ENCODE data around the gene SAE1.
A peak's percentile ranks its signal among the peaks of the same experiment; 100 is the strongest.

SAE1 gene

DNA sequence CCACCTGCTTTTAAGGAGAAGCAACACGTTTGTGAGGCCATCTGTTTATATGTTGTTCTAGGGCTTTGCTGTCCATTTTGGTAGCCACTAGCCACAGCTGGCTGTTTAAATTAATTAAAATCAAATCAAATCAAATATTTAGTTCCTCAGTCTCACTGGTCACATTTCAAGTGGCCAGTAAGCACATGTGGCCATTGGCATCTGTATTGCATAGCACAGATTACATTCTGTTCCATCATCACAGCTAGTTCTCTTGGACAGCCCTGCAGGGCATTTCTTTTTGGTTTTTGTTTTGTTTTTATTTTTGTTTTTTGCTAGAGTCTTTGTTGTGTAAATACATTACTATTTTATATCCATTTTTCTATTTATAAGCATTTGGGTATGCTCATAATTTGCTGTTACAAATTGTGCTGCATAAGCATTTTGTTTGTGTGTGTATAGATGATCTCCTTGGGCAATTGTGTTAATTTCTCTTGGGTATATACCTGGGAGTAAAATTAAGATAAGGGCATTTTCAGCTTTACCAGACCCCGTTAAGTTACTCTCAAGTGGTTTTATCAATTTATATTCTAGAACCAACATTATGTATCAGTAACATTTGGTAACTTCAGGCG lies 31.3 kb downstream of the SAE1 start:
- DNase-seq (ENCODE audit: low read depth), result no peak

DNA sequence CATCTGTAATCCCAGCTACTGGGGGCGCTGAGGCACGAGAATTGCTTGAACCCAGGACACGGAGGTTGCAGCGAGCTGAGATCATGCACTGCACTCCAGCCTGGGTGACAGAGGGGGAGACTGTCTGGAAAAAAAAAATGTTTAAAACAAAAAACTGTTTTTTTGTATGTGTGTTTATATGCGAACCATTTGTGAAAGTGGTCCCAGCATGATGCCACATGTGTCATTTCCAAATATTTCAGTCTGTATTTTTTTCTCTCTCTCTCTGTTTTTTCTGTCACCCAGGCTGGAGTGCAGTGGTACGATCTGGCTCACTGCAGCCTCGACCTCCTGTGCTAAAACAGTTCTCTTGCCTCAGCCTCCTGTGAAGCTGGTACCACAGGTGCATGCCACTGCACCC lies 37.4 kb downstream of the SAE1 start:
- DNase-seq (ENCODE audit: low read depth), result no peak

DNA sequence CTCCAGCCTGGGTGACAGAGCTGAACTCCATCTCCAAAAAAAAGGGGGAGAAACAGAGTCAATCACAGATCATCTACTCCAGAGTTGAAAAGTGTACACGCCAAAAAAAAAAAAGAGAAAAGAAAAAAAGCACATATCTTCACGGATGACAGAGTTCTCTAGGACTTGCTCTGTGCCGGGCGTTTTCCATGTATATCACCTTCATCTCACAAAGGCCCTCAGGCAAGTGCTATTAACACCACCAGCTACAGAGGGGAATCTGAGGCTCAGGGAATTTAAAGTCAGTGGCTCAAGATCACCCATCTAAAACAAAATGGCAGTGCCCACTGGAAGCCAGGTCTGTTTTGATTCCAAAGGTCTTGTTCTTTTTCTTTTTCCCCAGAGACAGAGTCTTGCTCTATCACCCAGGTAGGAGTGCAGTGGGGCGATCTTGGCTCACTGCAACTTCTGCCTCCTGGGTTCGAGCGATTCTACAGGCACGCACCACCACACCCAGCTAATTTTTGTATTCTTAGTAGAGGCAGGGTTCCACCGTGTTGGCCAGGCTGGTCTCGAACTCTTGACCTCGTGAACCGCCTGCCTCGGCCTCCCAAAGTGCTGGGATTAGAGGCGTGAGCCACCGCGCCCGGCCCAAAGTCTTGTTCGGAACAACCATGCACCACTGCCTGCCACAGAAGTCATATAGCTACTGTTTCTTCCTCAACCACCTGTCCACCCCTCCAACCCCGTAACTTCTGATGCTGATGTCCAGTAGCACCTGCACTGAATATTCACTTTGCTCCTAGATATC lies 42.2 kb downstream of the SAE1 start:
- no peak for DNase-seq (ENCODE audit: low read depth)

DNA sequence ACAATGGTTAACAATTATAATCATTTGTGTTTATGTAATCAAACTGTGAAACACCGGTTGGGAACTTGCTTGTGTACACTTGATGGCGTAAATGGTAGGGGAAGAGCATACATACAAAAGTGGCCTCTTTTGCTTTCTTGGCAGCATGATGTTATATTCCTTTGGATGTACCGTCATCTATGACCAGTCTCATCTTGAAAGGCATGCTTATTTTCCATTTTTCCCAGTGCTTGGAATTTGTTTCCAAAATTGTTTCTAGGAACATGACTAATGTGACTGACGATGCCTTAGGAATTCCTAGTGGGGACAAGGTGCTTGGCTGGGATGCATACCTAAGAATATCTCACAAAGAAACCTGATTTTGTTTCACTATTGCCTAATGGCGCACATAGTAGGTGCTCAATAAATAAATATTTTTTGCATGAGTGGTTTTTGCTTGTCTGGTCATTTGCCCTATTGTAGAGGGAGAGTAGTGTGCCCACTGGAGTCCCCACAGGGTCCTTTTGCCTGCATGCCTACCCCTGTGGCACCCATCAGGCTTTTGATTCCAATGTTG lies 45.5 kb downstream of the SAE1 start:
- DNase-seq (ENCODE audit: low read depth), result no peak

DNA sequence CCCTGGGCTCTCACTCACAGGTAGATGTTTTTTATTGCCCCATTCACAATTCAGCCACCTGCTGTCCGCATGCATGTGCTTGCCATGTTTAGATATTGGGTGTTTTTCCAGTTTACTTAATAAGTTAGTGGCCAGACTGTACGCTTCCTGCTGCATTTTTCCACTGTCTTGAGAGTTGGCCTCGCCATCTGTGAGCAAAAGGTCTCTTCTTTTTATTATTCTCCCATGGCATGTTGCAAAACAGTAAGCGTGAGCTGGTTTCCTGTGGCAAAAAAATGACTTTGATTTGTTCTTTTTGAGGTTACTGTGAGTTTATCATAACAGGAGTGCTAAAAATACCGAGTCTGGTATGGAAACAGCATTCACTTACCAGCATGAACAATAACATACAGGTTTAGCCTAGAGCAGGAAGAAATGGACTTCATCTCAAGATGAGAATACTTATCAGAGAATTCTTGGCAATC lies 46.0 kb downstream of the SAE1 start:
- DNase-seq (ENCODE audit: low read depth), result peak; percentile 33

DNA sequence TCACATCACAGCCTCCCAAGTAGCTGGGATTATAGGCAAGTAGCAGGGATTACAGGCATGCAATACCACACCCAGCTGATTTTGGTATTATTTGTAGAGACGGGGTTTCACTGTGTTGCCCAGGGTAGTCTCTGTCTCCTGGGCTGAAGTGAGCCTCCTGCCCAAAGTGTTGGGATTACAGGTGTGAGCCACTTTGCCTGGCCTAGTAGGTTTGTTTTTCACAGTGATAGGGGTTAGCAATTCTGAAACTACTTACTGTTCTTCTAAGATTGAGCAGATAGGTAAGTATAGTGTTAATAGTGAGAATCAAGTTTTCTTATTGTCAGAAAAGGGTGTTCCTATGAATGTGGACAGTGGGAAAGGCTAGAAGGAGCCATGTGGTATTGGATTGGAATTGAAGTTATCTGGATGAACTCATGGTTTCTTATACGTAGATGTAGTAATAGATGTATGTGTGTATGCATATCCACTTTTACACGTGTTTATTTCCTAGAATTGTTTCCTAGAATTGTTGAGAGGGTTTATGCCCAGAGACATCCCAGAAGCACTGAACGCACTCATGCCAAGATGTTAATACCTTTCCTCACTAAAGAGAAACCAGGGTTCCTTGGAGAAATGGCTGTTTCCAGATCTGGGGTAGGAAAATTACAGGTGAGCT lies 49.1 kb downstream of the SAE1 start:
- DNase-seq (ENCODE audit: low read depth), result no peak

DNA sequence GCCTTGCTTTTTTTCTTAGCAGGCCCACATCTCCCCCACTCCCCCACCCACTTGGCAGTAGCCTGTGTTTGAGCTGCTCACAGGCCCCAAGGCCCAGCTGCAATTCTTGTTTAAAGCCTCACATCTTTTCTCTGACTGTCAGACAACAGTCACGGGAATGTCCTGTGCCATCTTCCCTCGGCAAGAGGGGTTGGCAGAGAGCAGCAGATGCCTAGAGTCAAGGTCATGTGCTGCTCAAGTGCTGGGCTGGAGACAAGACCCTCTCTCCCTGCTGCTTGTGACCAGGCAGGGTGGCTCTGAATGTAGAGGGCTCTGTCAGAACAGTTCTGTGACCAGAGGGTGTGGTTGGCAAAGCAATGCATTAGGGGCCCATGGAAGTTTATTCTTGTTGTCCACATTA lies 53.0 kb downstream of the SAE1 start:
- DNase-seq (ENCODE audit: low read depth), result no peak

DNA sequence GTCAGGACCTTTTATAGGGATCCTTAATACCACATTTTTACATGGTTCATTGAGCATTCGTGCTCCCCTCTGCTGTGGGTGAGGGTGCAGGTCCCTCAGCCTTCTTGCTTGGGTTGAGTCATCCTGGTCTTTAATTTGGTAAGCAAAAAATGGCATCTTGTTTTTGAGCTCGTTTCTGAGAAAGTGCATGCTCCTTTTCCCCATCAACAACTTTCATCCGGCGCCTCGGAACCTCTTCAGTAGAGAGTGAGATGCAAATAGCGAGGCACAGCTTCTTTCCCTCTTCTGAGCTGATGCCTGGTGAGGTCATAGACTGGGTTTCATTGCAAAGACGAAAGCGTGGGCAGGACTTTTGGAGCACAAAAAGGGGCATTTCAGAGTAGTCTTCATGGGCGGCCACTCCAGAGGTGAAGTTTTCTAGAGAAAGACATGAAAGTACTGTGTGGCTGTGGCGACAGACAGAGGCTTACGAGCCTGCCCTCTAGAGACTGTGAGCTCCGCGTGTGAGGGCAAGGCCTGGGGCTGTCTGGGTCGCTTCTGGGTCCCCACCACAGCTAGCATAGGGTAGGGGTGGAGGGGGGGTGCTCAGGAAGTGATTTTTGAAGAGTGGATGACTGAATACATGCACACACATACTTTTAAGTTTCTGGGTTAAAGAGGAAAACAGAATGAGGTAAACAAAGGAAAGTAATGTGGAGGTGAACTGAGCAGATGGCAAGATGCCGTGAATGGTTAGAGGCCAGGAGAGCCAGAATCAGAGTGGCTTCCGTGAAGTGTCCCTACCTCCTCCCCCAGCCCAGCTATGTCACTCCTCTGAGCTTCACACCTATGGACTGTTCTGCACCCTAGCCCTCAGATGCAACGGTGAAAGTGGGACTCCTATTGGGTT lies 56.1 kb downstream of the SAE1 start:
- peak; percentile 67 for DNase-seq (ENCODE audit: low read depth)

DNA sequence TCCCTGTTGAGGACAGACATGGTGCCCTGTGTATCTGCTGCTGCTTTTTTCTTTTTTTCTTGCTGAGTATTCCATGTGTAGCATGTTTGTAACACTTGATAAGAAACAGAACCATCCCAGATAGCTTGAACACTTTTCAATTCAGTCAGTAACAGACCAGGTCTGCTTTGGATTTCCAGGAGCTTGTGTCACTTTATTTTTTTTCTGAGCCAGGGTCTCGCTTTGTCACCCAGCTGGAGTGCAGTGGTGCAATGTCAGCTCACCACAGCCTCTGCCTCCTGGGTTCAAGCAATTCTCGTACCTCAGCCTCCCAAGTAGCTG lies 56.7 kb downstream of the SAE1 start:
- no peak for DNase-seq (ENCODE audit: low read depth)

DNA sequence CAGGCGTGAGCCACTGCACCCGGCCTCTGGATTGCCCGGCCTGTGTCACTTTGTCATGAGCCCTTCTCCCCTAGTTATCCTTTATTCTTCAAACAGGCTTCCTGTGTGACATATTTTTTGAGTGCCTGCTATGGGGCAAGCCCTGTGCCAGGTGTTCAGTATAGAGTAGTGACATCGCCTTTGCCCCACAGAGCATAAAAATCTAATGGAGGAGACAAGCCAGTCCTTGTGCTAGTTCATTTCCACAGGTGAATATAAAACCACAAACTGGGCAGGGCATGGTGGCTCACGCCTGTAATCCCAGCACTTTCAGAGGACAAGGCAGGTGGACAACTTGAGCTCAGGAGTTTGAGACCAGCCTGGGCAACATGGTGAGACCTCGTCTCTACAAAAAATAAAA lies 57.2 kb downstream of the SAE1 start:
- no peak for DNase-seq (ENCODE audit: low read depth)

DNA sequence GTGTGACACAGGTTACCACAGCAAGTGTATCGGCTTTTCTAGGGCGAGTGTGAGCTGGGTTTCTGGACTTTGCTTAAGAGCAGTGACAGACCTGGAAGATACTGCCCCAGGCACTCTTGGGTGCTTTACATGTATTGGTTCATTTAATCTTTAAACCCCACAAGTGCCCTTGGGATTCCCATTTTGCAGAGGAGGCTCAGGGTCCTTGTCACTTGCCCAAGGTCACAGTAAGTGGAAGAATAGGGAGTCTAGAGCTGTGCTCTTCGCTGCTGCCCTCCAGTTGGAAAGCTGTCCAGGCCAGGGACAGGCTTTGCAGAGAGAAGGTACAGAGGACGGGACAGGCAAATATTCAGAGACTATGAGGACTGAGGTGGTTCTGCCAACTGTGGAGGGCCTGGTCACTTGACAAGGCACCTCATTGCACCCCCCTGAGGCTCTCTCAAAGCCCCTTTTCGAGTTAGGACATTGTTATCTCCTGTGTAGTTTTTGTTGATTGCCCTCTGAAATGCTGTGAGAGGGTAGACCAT lies 57.9 kb downstream of the SAE1 start:
- DNase-seq (ENCODE audit: low read depth), result no peak

DNA sequence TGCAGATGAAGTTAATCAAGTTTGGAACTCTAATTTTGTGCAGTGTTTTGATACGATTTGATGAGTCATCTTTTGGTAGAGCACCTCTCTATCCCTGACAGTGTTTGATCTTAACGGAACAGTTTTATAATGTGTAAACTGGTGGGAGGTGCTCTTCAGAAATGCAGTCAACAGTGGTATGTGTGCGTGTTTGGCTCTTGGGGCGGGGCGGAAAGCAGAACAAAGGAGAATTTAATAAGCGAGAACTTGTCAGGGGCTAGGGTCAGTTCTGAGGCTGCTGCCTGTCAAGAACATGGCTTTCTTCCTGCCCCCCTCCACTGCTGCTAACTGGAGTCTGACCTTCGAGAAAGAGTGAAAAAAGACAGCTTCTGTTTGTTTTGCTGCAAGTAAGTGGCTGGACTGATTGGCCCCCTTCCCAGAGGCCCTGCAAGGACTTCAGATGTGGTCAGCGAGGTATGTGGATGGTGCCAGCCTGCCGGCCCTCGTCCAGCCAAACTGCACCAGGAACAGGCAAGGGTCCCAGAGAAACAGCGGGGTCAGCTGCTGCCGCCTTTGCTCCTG lies 59.6 kb downstream of the SAE1 start:
- DNase-seq (ENCODE audit: low read depth), result peak; percentile 34

DNA sequence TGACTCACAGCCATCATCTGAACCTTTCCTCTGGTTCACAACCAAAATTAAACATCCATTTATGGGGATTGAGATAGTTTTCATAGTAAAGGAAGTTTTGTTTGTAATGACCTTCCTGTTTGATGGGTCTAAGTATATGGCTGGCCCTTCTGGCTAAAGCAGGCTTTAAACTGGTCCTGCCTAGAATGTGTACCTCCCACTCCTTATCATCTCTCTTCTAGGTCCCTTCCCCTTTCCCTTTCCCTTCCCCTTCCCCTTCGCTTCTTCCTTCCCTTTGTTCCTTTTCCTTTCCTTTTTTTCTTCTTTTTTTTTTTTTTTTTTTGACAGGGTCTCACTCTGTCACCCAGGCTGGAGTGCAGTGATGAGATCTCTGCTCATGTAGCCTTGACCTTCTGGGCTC lies 64.8 kb downstream of the SAE1 start:
- DNase-seq (ENCODE audit: low read depth), result no peak

DNA sequence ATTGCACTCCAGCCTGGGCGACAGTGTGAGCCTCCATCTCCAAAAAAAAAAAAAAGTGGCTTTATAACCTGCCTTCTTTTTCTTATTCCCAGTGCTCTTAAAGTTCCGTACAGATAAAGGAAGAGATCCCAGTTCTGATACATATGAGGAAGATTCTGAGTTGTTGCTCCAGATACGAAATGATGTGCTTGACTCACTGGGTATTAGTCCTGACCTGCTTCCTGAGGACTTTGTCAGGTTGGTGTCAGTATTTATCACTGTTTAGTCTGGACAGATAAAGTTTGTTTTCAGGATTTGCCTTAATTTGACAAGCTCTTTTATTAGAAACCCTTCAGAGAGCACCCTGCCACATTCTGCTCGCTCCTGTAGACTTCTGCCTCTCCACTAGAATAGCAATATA lies 66.5 kb downstream of the SAE1 start:
- DNase-seq (ENCODE audit: low read depth), result no peak

DNA sequence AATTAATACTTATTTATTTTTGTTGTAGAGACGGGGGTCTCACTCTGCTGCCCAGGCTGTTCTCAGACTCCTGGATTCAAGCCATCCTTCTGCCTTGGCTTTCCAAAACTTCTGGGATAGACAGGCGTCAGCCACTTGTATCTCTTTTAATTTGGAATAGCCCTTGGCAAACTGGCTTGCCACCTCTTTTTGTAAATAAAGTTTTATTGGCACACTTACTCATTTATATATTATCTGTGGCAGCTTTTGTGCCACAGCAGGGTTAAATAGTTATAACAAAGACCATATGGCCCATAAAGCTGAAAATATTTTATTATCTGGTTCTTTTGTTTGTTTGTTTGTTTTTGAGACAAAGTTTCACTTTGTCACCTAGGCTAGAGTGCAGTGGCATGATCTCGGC lies 69.9 kb downstream of the SAE1 start:
- DNase-seq (ENCODE audit: low read depth), result no peak

DNA sequence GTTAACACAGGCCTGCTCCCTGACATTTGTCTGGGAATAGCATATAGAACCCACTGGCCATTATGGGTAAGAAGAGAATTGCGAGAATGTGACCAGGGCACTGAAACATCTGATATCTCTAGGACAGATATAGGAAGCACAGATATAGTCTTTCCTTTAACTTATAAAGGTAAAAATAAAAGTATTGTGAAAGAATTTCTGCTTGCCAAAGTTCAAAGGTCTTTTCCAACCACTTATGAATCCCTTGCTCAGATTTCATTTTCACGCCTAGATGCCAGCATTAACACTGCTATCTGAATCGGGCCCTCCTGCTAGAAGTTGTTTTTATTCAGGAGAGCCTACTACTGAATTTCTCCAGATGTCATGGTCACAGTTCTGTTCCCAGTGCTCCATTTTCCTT lies 72.6 kb downstream of the SAE1 start:
- DNase-seq (ENCODE audit: low read depth), result no peak

DNA sequence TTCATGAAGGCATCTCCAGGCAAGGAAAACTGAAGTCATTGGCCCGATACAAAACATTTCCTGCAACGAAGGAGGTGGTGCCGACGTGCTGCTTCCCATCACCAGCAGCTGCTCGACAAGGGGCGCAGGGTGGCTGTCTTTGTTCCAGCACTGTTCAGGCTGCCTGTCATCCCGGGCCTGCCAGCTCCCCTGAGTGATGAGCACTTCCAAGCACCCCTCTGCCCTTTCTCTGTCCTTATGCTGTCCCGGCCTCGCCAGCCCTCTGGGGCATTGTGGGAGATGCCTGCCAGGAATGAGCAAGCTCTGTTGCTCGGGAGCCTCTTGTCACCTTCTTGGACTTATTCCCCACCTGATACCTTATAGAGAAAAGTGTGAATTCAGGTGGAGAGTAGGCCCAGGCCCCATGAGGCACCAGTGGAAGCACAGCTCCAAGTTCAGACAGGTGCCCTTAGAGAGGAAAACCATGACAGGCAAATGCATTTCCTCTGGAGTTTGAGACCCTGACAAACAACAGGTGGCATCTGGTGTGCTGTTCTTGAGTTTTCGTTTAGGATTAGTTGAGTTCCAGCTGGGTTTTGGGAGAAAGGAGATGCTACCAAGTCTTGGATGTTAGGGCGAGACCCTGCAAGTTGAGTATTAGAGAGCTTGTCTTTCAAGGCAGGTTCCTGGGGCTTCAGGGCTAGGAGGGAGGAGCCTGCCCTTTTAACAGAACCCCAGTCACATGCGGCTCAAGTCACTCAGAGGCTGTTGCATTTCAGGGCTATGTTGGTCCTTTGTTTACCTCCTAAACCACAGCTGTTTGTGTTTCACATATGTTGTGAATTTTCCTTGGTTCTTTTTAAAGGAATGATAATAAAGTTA lies 78.9 kb downstream of the SAE1 start:
- DNase-seq (ENCODE audit: low read depth), result no peak

DNA sequence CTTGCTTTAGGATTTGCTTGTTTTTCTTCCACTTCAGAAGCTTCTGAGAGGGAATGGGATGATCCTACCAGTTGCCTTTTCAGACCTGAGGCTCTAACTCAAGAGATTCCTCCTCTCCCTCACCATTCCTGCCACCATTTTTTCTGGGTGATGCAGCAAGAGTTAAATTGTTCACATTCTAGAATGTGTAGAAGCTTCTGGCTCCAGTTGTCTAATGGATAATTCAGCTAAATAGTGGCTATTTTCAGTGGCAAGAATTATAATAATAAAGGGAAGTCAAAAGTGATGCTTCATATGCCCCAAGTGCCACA lies 79.5 kb downstream of the SAE1 start:
- DNase-seq (ENCODE audit: low read depth), result no peak

DNA sequence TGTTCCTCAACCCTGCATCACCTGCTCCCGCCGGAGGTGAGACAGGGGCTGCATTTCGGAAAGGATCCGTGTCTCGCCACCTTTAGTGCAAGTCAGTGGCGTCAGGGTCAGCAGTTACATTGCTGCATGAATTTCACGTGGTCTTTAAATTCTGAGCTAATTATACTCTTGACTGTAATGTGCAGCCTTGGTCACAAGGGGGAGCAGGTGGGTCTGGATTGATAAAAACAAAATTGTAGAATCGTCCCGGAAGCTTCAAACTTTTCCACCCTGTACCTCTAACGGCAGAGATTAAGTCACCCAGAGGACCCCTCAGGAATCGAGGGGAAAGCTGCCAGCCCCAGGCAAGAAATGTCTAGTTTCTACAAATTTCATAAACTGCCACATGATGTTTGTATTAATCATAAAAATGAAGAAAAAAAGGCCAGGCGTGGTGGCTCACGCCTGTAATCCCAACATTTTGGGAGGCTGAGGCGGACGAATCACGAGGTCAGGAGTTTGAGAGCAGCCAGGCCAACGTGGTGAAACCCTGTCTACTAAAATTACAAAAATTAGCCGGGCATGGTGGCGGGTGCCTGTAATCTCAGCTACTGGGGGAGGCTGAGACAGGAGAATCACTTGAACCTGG lies 80.2 kb downstream of the SAE1 start:
- DNase-seq (ENCODE audit: low read depth), result peak; percentile 49

DNA sequence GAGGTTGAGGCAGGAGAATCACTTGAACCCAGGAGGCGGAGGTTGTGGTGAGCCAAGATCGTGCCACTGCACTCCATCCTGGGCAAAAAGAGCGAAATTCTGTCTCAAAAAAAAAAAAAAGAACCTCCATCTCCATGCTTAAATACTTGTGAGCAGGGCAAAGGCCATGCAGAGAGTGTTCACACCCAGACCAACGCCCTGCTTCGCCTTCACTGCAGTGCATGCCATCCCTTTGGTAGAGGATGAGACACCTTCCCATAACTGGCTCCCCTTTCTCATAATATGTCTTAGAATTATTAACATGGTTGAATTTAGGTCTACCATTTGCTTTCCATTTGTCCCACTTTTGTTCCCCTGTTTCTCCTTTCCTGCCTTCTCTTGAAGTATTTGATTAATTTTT lies 84.9 kb downstream of the SAE1 start:
- DNase-seq (ENCODE audit: low read depth), result no peak

Measured in T-helper 22 cell (primary cell).